ENCODE measurements around the gene PPM1H.
A peak's percentile ranks its signal among the peaks of the same experiment; 100 is the strongest.
"Not testable (repeated sequence)": the region's sequence is repeated elsewhere in the genome, so short reads cannot be mapped to it uniquely, and the experiment has no call there.

PPM1H gene

DNA sequence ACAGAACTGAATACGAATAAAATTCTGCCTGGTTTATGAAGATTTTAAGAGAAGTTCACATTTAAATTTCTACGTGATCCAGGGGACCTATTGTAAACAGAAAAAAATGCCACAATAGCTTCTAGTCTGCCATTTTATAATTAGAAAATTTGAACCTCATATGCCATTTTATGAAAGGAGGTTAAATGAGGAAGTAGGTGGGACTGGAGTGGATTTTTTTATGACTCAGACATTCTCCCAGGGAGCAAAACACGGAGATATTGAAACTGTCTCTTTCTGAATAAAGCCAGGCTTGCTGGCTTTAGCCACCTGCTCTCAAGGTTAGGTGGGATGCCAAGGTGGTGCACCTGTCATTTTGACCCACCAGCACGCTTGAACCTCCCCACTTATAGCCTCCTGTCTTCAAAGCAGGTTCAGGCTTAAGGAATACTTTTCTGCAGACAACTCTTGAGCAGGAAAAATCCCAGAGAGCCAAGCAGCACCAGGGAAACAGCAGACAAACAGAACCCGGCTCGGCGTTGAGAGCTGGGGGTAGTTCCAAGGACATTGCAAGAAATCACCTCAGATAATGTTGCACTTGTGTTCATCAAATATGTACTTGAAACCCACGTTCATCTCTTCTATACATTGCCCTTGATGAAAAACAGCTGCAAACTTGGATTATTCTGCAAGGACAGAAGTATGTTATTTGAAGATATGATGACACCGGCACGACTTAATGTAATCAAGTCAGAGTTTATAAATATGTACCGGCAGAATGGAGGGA lies 203.7 kb downstream of the PPM1H start:
- DNase-seq (ENCODE audit: low spot score), result no peak

DNA sequence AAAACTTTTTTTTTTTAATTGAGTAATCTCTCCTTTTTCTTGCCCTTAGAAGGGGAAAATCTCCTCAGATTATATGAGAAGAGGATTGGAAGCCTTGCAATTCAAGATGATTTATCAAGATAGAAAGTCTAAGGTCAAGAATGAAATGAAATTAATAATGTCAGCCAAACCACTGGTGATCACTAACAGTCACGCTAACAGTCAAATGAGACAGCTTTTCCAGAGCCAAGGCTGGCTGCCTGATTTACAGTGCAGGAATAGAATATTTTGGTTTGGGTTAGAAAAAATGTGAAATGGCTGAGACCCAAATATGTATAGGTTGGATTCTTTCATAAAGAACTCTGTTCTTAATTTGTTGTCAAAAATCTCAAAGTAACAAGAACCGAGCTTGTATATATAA lies 204.3 kb downstream of the PPM1H start:
- DNase-seq (ENCODE audit: low spot score), result no peak

GRCh38 chr12:62729579-62730544 lies 205.1 kb downstream of the PPM1H start:
- not testable (repeated sequence) for DNase-seq (ENCODE audit: low spot score)

GRCh38 chr12:62728741-62729140 lies 206.2 kb downstream of the PPM1H start:
- no peak for DNase-seq (ENCODE audit: low spot score)

GRCh38 chr12:62726471-62726980 lies 208.4 kb downstream of the PPM1H start:
- DNase-seq (ENCODE audit: low spot score), result no peak

DNA sequence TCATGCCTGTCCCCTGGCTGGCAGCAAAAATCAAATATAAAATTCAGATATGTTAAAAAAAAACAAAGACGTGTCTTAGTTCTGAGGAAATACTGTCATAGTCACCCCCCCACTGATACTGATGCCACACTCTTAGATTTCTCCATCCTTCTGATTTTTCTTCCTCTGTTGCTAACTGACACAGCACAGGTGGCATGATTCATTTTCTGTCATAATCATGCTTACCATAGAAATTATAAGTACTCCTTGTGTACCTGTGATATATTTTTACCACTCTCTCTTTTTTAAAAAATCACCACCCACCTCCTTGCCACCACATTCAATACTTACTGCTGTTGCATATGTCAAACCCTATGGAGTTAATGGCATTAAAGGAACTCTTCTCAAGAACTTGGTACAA lies 209.2 kb downstream of the PPM1H start:
- no peak for DNase-seq (ENCODE audit: low spot score)

DNA sequence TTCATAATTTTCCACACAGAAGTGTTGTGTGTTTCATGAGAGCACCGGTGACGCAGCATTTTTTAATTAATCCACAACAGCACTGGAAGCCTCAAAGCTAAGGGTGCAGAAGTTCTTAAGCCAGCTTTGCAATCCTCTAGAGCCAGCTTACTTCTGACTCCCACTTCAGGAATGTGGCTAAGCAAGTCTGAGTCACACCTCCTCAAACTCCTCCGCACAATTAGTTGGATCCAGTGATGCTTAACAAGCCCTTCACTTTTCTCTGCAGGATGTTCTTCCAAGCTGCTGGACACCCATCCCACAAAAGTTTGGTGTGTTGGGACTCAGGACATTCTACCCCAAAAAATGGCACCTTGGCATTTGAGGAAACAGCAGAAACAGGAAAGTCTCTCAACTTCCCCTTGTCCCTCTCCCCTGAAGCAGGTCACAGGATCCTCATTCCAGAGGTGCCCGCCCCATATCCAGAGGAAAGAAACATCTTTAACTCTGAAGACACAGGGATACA lies 210.0 kb downstream of the PPM1H start:
- DNase-seq (ENCODE audit: low spot score), result no peak

- no peak for DNase-seq (ENCODE audit: low spot score)
These were observed 210.7 kb downstream of the PPM1H start for GRCh38 chr12:62724285-62724684.

- no peak for DNase-seq (ENCODE audit: low spot score)
These were observed 211.8 kb downstream of the PPM1H start for GRCh38 chr12:62722971-62723680.

DNA sequence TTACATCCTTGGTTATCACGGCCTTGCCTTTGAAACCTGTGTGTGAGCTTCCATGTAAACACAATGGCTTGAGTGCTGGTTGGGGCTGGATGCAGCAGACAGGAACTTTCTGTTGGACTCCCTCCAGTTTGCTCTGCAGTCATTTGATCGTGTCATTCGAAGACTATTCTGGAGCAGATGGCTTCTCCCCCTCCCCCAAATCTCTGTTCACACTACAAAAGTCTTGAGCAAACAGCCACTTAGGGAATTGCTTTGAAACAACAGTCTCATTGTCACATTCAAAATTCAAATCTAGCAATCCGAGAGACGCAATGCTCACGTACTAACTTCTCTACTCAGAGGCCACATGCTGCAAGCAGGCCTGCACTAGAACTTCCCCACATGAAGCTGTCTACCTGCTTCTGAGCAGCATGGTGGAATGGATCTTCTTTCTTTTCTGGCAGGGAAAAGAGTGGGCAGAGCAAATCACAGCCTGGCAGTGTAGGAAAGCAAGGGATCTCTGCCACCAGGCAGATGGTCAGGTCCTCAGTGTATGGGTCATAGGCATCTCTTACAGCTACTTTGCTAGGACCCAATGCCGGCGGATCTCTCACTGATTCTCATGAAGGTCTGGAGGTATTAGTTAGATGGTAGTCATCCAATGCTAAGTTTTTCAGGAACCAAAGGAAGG lies 214.2 kb downstream of the PPM1H start:
- DNase-seq (ENCODE audit: low spot score), result peak; percentile 78

DNA sequence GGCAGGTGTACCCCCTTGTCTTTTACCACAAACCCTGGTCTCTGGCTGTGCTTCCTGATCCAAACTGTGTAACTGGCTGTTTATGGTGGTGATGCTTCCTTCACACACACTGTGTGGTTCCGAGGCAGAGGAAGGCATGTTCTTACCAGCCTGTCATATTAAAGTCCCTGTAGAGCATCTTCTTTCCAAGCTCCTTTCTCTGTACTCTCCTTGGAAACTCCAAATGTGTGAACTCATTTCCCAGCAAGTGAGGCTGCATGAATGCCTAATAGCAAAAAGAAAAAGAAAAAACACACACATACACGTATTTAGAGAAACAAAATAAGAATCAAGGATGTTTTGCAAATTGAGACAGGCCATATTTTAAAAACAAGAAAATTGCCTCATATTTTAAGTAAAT lies 214.9 kb downstream of the PPM1H start:
- DNase-seq (ENCODE audit: low spot score), result no peak

- DNase-seq (ENCODE audit: low spot score), result no peak
These were observed 216.1 kb downstream of the PPM1H start for GRCh38 chr12:62718762-62719426.

- DNase-seq (ENCODE audit: low spot score), result no peak
These were observed 217.3 kb downstream of the PPM1H start for GRCh38 chr12:62717643-62718042.

- DNase-seq (ENCODE audit: low spot score), result no peak
These were observed 218.0 kb downstream of the PPM1H start for GRCh38 chr12:62716866-62717525.

- no peak for DNase-seq (ENCODE audit: low spot score)
These were observed 218.9 kb downstream of the PPM1H start for GRCh38 chr12:62716037-62716436.

GRCh38 chr12:62714774-62715721 lies 219.9 kb downstream of the PPM1H start:
- peak; percentile 74 for DNase-seq (ENCODE audit: low spot score)

- DNase-seq (ENCODE audit: low spot score), result no peak
These were observed 220.7 kb downstream of the PPM1H start for GRCh38 chr12:62714181-62714773.

DNA sequence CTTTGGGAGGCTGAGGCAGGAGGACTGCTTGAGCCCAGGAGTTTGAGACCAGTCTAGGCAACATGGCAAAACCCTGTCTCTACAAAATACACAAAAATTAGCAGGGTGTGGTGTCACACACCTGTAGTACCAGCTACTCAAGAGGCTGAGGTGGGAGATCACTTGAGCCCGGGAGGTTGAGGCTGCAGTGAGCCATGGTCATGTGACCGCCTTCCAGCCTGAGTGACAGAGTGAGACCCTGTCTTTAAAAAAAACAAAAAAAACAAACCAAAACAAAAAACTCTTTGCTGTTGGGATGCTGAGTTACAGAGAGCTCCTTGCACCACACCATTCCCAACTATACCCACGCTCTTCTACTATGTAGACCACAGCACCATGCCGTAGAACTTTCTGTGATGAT lies 221.2 kb downstream of the PPM1H start:
- DNase-seq (ENCODE audit: low spot score), result no peak

All from Ammon's horn (tissue), 1 donor.